ENCODE measurements around the gene TMEM30B.

Gene TMEM30B

GRCh38 chr14:61296151-61296550 is 15.0 kb upstream of the TMEM30B start:
- DNase-seq (ENCODE audit: low read depth in 1 of 2, low spot score in 1 of 2), result no peak
- no peak for TF ChIP-seq JUND (IDR thresholded peaks at IDR 0.05; ENCODE audit: low read depth)
- in situ Hi-C loops (cut with HindIII; ENCODE audit: low pct_unique_long_range_greater_than_20kb, low sequenced_read_pairs), result no loop called here

DNA sequence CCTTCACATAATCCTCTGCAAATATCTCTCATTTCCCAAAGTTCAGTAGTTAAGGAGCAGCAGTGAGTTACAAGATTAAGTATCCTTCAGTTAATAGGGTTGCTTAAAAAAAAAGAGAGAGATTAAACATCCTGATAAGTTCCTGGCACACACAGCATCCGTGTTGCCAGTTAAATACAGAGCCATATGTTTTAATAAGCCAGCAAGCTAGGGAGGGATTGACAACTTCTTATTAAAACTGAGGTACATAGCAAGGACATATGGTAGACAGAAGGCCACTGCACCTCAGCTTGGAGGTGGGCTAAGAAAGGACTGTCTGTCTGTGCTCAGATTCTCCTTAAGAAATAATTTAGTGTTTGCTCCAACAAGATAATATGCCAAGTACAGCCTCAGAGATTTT is 9.6 kb upstream of the TMEM30B start:
- in situ Hi-C loops (cut with HindIII; ENCODE audit: low pct_unique_long_range_greater_than_20kb, low sequenced_read_pairs), result no loop called here

GRCh38 chr14:61288720-61289119 is 7.6 kb upstream of the TMEM30B start:
- in situ Hi-C loops (cut with HindIII; ENCODE audit: low pct_unique_long_range_greater_than_20kb, low sequenced_read_pairs), result no loop called here
- TF ChIP-seq JUND (IDR thresholded peaks at IDR 0.05; ENCODE audit: low read depth), result no peak
- DNase-seq (ENCODE audit: low read depth in 1 of 2, low spot score in 1 of 2), result no peak

More for the DNA sequence above, 9.6 kb upstream of the TMEM30B start:
- DNase-seq (ENCODE audit: low read depth in 1 of 2, low spot score in 1 of 2), result no peak
- TF ChIP-seq JUND (IDR thresholded peaks at IDR 0.05; ENCODE audit: low read depth), result no peak

GRCh38 chr14:61288228-61288627 is 7.1 kb upstream of the TMEM30B start:
- no peak for TF ChIP-seq JUND (IDR thresholded peaks at IDR 0.05; ENCODE audit: low read depth)
- DNase-seq (ENCODE audit: low read depth in 1 of 2, low spot score in 1 of 2), result no peak
- in situ Hi-C loops (cut with HindIII; ENCODE audit: low pct_unique_long_range_greater_than_20kb, low sequenced_read_pairs), result no loop called here

GRCh38 chr14:61287196-61287595 is 6.1 kb upstream of the TMEM30B start:
- DNase-seq (ENCODE audit: low read depth in 1 of 2, low spot score in 1 of 2), result no peak
- TF ChIP-seq JUND (IDR thresholded peaks at IDR 0.05; ENCODE audit: low read depth), result no peak
- in situ Hi-C loops (cut with HindIII; ENCODE audit: low pct_unique_long_range_greater_than_20kb, low sequenced_read_pairs), result no loop called here

- in situ Hi-C loops (cut with HindIII; ENCODE audit: low pct_unique_long_range_greater_than_20kb, low sequenced_read_pairs), result no loop called here
- no peak for TF ChIP-seq JUND (IDR thresholded peaks at IDR 0.05; ENCODE audit: low read depth)
- DNase-seq (ENCODE audit: low read depth in 1 of 2, low spot score in 1 of 2), result no peak
Observed at GRCh38 chr14:61285364-61285763, 4.2 kb upstream of the TMEM30B start.

DNA sequence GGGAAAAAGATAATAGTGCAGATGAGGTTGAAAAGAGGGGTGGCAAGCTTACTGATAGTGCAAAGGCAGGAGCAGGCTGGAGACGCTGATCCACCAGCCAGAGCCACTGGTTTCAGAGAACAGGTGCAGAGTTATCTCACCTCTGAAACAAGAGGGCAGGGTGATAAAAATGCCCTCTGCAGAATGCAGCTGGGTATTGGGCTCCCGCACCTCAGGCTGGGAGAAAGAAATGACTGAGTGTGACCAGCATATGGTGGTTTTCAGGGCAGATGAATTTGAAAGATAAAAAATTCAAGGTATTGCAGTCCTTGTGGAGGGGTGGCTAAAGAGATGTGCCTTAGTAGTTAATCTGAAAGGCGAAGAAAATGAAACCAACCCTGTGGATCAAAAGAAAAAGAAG is 2.9 kb upstream of the TMEM30B start:
- DNase-seq (ENCODE audit: low read depth in 1 of 2, low spot score in 1 of 2), result no peak
- TF ChIP-seq JUND (IDR thresholded peaks at IDR 0.05; ENCODE audit: low read depth), result no peak
- in situ Hi-C loops (cut with HindIII; ENCODE audit: low pct_unique_long_range_greater_than_20kb, low sequenced_read_pairs), result no loop called here

DNA sequence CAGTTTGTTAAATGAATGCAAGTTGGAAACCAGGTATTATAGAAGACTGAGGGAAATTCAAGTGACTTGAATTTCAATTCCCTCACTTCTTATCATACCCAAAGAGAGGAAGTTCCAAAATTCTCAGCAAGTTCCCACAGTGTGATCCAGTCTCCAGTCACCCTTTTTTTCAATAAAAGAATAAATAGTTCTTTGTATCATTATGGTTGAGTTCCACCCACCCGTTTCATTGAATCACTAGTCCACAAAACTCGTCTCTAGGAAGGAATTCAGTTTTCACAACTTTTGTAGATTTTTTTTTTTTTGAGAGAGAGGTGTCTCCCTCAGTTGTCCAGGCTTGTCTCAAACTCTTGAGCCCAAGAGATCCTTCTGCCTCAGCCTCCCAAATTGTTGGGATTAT is 1.6 kb upstream of the TMEM30B start:
- in situ Hi-C loops (cut with HindIII; ENCODE audit: low pct_unique_long_range_greater_than_20kb, low sequenced_read_pairs), result no loop called here
- no peak for DNase-seq (ENCODE audit: low read depth in 1 of 2, low spot score in 1 of 2)
- no peak for TF ChIP-seq JUND (IDR thresholded peaks at IDR 0.05; ENCODE audit: low read depth)

- TF ChIP-seq JUND (IDR thresholded peaks at IDR 0.05; ENCODE audit: low read depth), result no peak
- in situ Hi-C loops (cut with HindIII; ENCODE audit: low pct_unique_long_range_greater_than_20kb, low sequenced_read_pairs), result no loop called here
- DNase-seq (ENCODE audit: low read depth in 1 of 2, low spot score in 1 of 2), result no peak
Observed at GRCh38 chr14:61281948-61282275, 774 bp upstream of the TMEM30B start.

DNA sequence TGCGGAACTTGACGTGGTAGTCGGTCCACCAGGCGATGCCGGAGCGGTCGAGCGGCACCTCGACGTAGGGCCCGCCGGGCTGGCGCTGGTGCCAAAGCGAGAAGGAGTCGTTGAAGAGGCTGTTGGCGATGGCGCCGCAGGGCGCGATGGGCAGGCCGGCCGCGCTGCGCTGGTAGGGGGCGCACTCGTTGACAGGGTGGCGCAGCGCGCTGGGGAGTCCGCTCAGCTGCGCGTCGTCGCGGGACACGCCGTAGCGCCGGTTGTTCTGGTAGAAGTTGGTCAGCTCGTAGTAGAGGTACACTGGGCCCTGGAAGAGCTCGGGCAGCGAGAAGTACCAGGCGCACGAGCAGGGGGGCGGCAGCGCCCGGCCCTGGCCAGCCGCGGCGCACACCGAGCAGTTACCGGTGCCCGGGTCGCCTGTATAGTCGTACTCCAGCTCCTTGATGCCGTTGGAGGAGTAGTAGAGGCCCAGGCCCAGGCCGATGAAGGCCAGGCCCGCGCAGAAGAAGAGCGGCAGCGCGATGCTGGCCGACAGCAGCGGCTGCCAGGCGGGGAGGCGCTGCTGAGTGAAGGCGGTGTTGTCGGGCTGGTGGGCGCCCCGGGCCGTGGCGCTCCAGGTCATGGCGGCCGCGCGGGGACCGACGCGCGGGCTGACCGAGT is 482 bp downstream of the TMEM30B start:
- no peak for TF ChIP-seq JUND (IDR thresholded peaks at IDR 0.05; ENCODE audit: low read depth)
- DNase-seq (ENCODE audit: low read depth in 1 of 2, low spot score in 1 of 2), result peak; percentile 49 to 77
- in situ Hi-C loops (cut with HindIII; ENCODE audit: low pct_unique_long_range_greater_than_20kb, low sequenced_read_pairs), result no loop called here

GRCh38 chr14:61280092-61280525 is 1.0 kb downstream of the TMEM30B start:
- TF ChIP-seq JUND (IDR thresholded peaks at IDR 0.05; ENCODE audit: low read depth), result no peak
- peak in 1 of 2 experiments; percentile 31 for DNase-seq (ENCODE audit: low read depth in 1 of 2, low spot score in 1 of 2)
- in situ Hi-C loops (cut with HindIII; ENCODE audit: low pct_unique_long_range_greater_than_20kb, low sequenced_read_pairs), result no loop called here

- no peak for DNase-seq (ENCODE audit: low read depth in 1 of 2, low spot score in 1 of 2)
- in situ Hi-C loops (cut with HindIII; ENCODE audit: low pct_unique_long_range_greater_than_20kb, low sequenced_read_pairs), result no loop called here
- no peak for TF ChIP-seq JUND (IDR thresholded peaks at IDR 0.05; ENCODE audit: low read depth)
Observed at GRCh38 chr14:61279082-61279481, 2.1 kb downstream of the TMEM30B start.

GRCh38 chr14:61277784-61278183 is 3.4 kb downstream of the TMEM30B start:
- TF ChIP-seq JUND (IDR thresholded peaks at IDR 0.05; ENCODE audit: low read depth), result no peak
- DNase-seq (ENCODE audit: low read depth in 1 of 2, low spot score in 1 of 2), result no peak
- in situ Hi-C loops (cut with HindIII; ENCODE audit: low pct_unique_long_range_greater_than_20kb, low sequenced_read_pairs), result no loop called here

DNA sequence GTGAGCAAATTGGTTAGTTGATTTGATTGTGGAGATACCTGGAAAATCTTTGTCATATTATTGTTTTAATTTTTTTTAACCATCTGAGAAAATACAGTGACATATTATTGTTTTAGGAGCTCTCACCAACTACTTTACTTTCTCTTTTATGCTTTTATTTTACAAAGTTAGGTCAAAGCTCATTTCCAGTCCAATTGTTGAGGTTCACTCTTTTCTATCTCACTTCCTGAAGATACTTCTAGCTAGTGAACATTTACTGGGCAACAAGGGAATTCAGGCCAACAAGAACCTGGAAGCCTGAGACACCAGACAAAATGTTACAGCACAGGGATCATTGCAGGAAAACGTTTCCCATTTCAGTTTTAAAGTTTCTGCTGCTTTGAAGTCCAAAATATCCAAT is 3.9 kb downstream of the TMEM30B start:
- in situ Hi-C loops (cut with HindIII; ENCODE audit: low pct_unique_long_range_greater_than_20kb, low sequenced_read_pairs), result no loop called here
- no peak for TF ChIP-seq JUND (IDR thresholded peaks at IDR 0.05; ENCODE audit: low read depth)
- DNase-seq (ENCODE audit: low read depth in 1 of 2, low spot score in 1 of 2), result no peak
